ENCODE measurements around the gene SULT6B1. TPM values are rescaled to one million over a fixed set of nuclear protein-coding genes. Genes with fewer than 3 reads are reported as not detected.

The SULT6B1 gene
- total RNA-seq, 2 donors from 2014 or later, result not detected

- H3K36me3 Mint-ChIP-seq (ENCODE audit: insufficient read depth in 2 of 2), result peaks cover 0 to 2% of the 10 kb centered on the region in 2 donors
- ATAC-seq (replicated peaks in 1 of 2) (no peak), DNase-seq (no peak)
- no peak overlapping the region for H3K27ac Mint-ChIP-seq
- peaks cover 21% of the 10 kb centered on the region for H3K4me1 Mint-ChIP-seq (ENCODE audit: low read depth)
- no peak overlapping the region for H3K4me3 Mint-ChIP-seq
- H3K27me3 Mint-ChIP-seq (ENCODE audit: low read depth), result peaks cover 9% of the 10 kb centered on the region
- no peaks in the 10 kb centered on the region for H3K9me3 Mint-ChIP-seq
These were observed 2.8 kb upstream of the SULT6B1 start for GRCh38 chr2:37191253-37191652.

DNA sequence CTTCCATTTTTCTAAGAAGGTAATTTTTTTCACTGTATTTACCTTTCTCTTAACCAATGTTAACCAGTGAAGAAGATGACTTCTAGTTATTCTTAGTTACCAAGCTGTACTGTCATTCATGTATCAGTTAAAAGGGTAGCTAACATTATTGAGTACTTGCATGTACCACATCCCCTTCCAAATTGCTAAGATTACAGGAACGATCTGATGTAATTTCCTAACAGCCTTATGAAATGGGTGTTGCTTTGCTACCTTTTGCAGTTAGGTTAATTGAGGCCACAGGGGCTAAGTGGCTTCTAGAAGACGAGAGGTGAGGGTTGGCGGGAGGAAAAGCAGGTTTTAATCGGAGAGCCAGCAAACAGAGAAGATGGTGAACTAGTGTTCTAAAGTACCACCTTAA, 1.8 kb upstream of the SULT6B1 start:
- peaks cover 14% of the 10 kb centered on the region for H3K27me3 Mint-ChIP-seq (ENCODE audit: low read depth)
- peak overlapping the region; percentile 85 for H3K27ac Mint-ChIP-seq
- no peak for DNase-seq
- no peaks in the 10 kb centered on the region for H3K36me3 Mint-ChIP-seq (ENCODE audit: insufficient read depth in 2 of 2)
- peaks cover 15% of the 10 kb centered on the region for H3K4me1 Mint-ChIP-seq (ENCODE audit: low read depth)
- H3K4me3 Mint-ChIP-seq, result peak overlapping the region in 1 of 2 donors; percentile 71
- no peaks in the 10 kb centered on the region for H3K9me3 Mint-ChIP-seq
- peak; percentile 66 to 67 for ATAC-seq (replicated peaks in 1 of 2)

DNA sequence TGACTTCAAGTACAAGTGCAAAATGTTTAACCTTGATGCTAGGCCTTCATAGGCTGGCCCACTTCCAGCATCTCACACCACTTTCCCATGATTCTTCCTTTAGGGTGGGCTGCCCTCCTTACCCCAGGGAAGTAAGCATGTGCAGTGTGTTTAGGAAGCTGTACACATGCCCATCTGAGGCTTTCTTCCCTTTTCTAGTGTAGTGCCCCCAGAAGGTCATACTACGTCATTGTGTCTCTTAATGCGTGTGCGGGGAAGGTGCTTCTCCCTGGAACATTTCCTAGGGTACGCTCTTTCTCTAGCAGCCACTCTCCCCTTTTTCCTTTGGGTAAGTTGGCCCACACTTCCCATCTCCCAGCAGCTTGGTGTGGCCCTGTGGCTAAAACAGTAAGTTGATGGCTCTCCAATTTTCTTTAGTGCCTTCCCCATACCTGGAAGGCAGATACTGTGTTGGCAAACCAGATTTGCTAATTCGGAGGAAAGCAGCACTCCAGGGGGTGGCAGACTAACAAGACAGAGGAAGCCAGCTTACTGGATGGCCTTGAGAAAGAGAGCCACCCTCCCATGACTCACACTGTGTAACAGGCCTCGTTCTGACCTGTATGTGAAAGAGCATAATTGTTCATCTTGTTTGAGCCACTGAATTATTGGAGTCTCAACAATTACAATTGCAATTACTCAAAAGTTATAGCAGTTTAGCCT, 1.1 kb upstream of the SULT6B1 start:
- Mint-ChIP-seq H3K4me3 (peak overlapping the region in 1 of 2 donors; percentile 71), H3K9me3 (no peaks in the 10 kb centered on the region), H3K36me3 (ENCODE audit: insufficient read depth in 2 of 2) (no peaks in the 10 kb centered on the region), H3K4me1 (ENCODE audit: low read depth) (peaks cover 15% of the 10 kb centered on the region), H3K27ac (peak overlapping the region; percentile 85), H3K27me3 (ENCODE audit: low read depth) (peaks cover 14% of the 10 kb centered on the region)
- DNase-seq (peak; percentile 16 to 36), ATAC-seq (replicated peaks in 1 of 2) (peak; percentile 79 to 93)

DNA sequence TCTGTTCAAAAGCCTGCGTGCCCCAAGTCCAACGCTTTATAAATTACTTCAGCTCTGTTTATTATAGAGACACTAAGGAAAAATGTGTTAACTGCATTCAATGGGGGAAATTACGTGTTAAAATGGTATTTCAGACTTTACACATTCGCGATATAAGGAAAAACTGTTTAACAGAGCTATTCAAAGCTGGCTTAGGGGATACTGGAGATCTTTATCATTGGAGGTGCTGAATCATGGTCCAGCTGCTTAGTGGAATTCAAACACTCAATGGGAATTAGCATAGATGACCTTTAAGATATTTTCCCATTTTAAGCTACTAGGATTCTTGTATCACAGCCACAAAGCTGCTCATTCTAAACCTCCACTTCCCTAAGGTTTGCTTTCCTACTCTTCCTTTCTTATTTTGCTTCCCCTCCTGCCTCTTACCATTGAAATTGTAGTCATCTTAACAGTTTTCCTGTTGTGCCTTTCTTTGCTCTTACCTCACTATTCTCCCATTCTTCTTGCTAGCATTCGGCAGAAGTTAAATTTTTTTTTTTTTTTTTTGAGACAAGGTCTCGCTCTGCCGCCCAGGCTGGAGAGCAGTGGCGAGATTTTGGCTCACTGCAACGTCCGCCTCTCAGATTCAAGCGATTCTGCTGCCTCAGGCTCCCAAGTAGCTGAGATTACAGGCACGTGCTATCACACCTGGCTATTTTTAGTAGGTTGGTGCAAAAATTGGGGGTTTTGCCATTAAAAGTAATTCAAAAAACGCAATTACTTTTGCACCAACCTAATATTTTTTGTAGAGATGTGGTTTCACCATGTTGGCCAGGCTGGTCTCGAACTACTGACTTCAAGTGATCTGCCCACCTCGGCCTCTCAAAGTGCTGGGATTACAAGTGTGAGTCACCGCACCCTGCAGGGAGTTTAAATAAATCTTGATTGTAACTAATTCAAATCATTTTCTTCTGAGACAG, 6.5 kb downstream of the SULT6B1 start:
- H3K4me3 Mint-ChIP-seq, result no peak overlapping the region
- H3K9me3 Mint-ChIP-seq, result no peaks in the 10 kb centered on the region
- DNase-seq, result no peak
- ATAC-seq (replicated peaks in 1 of 2), result no peak
- no peak overlapping the region for H3K27ac Mint-ChIP-seq
- H3K27me3 Mint-ChIP-seq (ENCODE audit: low read depth), result peaks cover 32% of the 10 kb centered on the region
- H3K4me1 Mint-ChIP-seq (ENCODE audit: low read depth), result peaks cover 4% of the 10 kb centered on the region
- no peaks in the 10 kb centered on the region for H3K36me3 Mint-ChIP-seq (ENCODE audit: insufficient read depth in 2 of 2)

DNA sequence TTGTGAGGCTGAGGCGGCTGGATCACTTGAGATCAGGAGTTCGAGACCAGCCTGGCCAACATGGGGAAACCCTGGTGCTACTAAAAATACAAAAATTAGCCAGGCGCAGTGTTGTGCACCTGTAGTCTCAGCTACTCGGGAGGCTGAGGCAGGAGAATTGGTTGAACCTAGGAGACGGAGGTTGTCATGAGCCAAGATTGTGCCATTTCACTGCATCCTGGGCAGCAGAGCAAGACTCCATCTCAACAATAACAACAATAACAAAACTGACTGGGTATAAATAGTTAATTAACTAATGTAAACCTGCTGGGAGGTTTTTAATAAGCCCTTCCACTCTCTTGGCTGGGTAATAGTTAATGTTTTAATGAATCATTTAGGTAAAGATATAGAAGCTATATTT, 7.8 kb downstream of the SULT6B1 start:
- H3K9me3 Mint-ChIP-seq, result no peaks in the 10 kb centered on the region
- ATAC-seq (replicated peaks in 1 of 2) (no peak), DNase-seq (no peak)
- H3K27ac Mint-ChIP-seq, result no peak overlapping the region
- H3K27me3 Mint-ChIP-seq (ENCODE audit: low read depth), result peaks cover 20% of the 10 kb centered on the region
- no peak overlapping the region for H3K4me3 Mint-ChIP-seq
- H3K4me1 Mint-ChIP-seq (ENCODE audit: low read depth), result peaks cover 4% of the 10 kb centered on the region
- no peaks in the 10 kb centered on the region for H3K36me3 Mint-ChIP-seq (ENCODE audit: insufficient read depth in 2 of 2)

- Mint-ChIP-seq H3K27ac (no peak overlapping the region), H3K4me3 (no peak overlapping the region), H3K4me1 (ENCODE audit: low read depth) (peaks cover 4% of the 10 kb centered on the region), H3K36me3 (ENCODE audit: insufficient read depth in 2 of 2) (no peaks in the 10 kb centered on the region), H3K9me3 (no peaks in the 10 kb centered on the region), H3K27me3 (ENCODE audit: low read depth) (peaks cover 20% of the 10 kb centered on the region)
- no peak for ATAC-seq (replicated peaks in 1 of 2)
- DNase-seq, result no peak
These were observed 8.3 kb downstream of the SULT6B1 start for GRCh38 chr2:37180006-37180639.

DNA sequence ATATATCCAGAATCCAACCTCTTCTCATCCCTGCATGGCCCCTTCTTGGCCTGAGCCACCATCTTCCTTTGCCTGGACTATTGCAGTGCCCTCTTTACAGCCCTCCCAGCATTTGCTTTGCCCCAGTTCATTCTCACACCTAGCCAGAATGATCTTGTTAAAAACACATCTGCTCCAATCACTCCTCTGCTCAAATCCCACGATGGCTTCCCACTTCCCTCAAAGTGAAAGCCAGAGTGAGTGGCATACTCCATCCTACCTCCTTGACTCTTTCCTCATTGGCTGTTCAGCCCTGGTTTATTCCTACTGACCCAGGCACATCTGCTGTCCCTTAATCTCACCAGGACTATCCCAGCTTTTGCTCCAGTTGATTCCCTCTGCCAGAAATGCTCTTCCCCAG, 14.7 kb downstream of the SULT6B1 start:
- H3K9me3 Mint-ChIP-seq, result no peaks in the 10 kb centered on the region
- DNase-seq, result no peak
- ATAC-seq (replicated peaks in 1 of 2), result no peak
- no peaks in the 10 kb centered on the region for H3K36me3 Mint-ChIP-seq (ENCODE audit: insufficient read depth in 2 of 2)
- no peaks in the 10 kb centered on the region for H3K4me1 Mint-ChIP-seq (ENCODE audit: low read depth)
- no peak overlapping the region for H3K4me3 Mint-ChIP-seq
- H3K27me3 Mint-ChIP-seq (ENCODE audit: low read depth), result no peaks in the 10 kb centered on the region
- no peak overlapping the region for H3K27ac Mint-ChIP-seq

DNA sequence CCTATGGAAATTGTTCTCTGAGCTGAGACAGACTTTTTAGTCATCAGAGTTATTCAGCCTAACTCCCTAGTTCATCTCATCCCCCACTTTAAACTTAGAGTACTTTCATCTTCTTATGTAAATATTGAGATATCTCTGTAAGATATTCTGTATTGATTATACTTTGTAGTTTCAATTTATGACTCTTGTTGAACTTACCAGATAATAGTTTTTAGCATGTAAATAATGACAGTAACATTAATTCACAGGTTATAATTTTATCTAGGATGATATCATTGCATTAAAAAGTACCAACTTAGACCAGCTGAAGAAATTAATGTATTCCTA, 16.9 kb downstream of the SULT6B1 start:
- Mint-ChIP-seq H3K36me3 (ENCODE audit: insufficient read depth in 2 of 2) (peaks cover 0 to under 1% of the 10 kb centered on the region in 2 donors), H3K4me1 (ENCODE audit: low read depth) (no peaks in the 10 kb centered on the region), H3K27ac (no peak overlapping the region), H3K4me3 (no peak overlapping the region), H3K9me3 (no peaks in the 10 kb centered on the region), H3K27me3 (ENCODE audit: low read depth) (no peaks in the 10 kb centered on the region)
- ATAC-seq (replicated peaks in 1 of 2), result no peak
- DNase-seq, result no peak

DNA sequence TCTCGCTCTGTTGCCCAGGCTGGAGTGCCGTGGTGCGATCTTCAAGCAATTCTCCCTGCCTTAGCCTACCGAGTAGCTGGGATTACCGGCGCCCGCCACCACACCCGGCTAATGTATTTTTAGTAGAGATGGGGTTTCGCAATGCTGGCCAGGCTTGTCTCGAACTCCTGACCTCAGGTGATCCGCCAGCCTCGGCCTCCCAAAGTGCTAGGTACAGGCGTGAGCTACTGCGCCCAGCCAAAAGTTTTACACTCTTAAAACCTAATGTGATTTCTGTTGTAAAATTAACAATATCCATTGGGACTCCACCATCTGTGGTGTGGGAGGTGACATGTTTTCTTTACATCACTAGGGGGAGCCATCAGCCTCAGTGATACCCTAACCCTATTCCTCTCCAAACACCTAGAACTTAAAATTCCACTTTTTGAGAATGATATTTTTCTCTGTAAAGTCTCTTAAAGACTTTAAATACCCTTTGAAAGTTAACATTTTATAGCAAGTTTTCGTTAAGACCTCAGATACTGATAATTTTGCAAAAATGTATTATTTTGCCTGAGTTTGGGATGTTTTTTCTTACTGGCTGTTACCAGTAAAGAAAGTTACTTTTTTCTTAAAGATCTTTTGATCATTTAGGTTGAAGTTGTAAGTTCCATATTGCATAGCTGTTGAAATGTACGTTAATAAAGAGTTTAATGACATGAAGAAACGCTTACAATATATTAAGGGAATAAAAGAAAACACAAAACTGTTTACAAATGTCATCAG, 20.1 kb downstream of the SULT6B1 start:
- no peaks in the 10 kb centered on the region for H3K27me3 Mint-ChIP-seq (ENCODE audit: low read depth)
- H3K4me1 Mint-ChIP-seq (ENCODE audit: low read depth), result no peaks in the 10 kb centered on the region
- H3K27ac Mint-ChIP-seq, result no peak overlapping the region
- H3K4me3 Mint-ChIP-seq, result no peak overlapping the region
- peaks cover 10% of the 10 kb centered on the region in 2 donors for H3K9me3 Mint-ChIP-seq
- peaks cover 13 to 19% of the 10 kb centered on the region in 2 donors for H3K36me3 Mint-ChIP-seq (ENCODE audit: insufficient read depth in 2 of 2)
- DNase-seq (peak; percentile 18 to 37), ATAC-seq (replicated peaks in 1 of 2) (peak; percentile 69 to 73)

DNA sequence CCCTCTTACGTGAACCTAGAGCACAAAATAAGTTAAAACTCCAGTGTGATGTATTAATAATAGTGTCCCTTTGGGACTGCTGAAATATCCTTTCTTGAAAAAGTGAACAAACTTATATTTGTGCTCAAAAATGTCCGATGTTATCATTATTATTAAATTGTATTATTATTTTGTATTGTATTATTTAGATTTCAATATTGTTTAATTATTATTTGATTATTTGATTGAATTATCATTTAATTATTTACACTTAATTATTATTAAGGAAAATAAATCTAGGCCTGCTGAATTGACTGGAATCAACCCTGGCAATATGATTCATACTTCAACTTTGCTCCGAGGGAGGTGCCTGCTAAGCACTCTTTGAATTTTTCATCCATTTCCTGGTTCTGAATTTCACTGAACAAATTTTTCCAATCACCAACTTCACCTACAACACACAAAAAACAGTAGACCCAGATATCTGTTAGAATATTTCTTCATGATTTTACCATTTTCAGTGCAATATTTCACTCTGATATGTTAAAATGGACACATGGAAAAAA, 20.8 kb downstream of the SULT6B1 start:
- H3K36me3 Mint-ChIP-seq (ENCODE audit: insufficient read depth in 2 of 2), result peaks cover 13 to 19% of the 10 kb centered on the region in 2 donors
- no peak overlapping the region for H3K4me3 Mint-ChIP-seq
- H3K9me3 Mint-ChIP-seq, result peaks cover 10% of the 10 kb centered on the region in 2 donors
- ATAC-seq (replicated peaks in 1 of 2), result no peak
- H3K27ac Mint-ChIP-seq, result no peak overlapping the region
- no peaks in the 10 kb centered on the region for H3K27me3 Mint-ChIP-seq (ENCODE audit: low read depth)
- DNase-seq, result no peak
- no peaks in the 10 kb centered on the region for H3K4me1 Mint-ChIP-seq (ENCODE audit: low read depth)

DNA sequence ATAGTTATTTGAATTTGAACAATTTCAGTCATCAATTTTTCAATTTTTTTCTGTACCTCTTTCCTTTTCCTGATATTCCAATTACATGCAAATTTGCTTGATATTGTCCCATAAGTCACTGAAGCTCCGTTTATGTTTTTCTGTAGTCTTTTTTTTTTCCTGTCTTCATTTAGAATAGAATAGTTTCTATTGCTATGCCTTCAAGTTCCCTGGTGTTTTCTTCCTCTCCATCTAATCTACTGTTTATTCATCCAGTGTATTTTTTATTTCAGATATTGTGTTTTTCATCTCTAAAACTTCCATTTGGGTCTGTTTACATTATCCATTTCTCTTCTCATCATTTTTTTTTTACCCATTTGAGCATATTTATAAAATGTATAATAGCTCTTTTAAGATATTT, 23.7 kb downstream of the SULT6B1 start:
- H3K4me1 Mint-ChIP-seq (ENCODE audit: low read depth), result peaks cover 5% of the 10 kb centered on the region
- H3K4me3 Mint-ChIP-seq, result no peak overlapping the region
- H3K27ac Mint-ChIP-seq, result no peak overlapping the region
- H3K9me3 Mint-ChIP-seq, result peaks cover 10% of the 10 kb centered on the region in 2 donors
- no peak for ATAC-seq (replicated peaks in 1 of 2)
- DNase-seq, result no peak
- peaks cover 13 to 19% of the 10 kb centered on the region in 2 donors for H3K36me3 Mint-ChIP-seq (ENCODE audit: insufficient read depth in 2 of 2)
- H3K27me3 Mint-ChIP-seq (ENCODE audit: low read depth), result no peaks in the 10 kb centered on the region

- H3K27me3 Mint-ChIP-seq (ENCODE audit: low read depth), result no peaks in the 10 kb centered on the region
- peaks cover 0 to 2% of the 10 kb centered on the region in 2 donors for H3K9me3 Mint-ChIP-seq
- peaks cover 35% of the 10 kb centered on the region for H3K4me1 Mint-ChIP-seq (ENCODE audit: low read depth)
- H3K4me3 Mint-ChIP-seq, result peak within 1 kb of the TSS; percentile 96 to 97
- peak within 1 kb of the TSS; percentile 96 for H3K27ac Mint-ChIP-seq
- peaks cover 14 to 19% of the 10 kb centered on the region in 2 donors for H3K36me3 Mint-ChIP-seq (ENCODE audit: insufficient read depth in 2 of 2)
- DNase-seq (peak; percentile 81 to 86), ATAC-seq (replicated peaks in 1 of 2) (peak; percentile 92)
These were observed 31.4 kb downstream of the SULT6B1 start, which contains the start of gene EIF2AK2 for GRCh38 chr2:37156857-37157714. Gene EIF2AK2, minus strand, starts transcription at chr2:37156980. Its CDS starts 9,174 bp downstream, at chr2:37147806.
